HEK293T (cell line): ENCODE results near the gene GMDS.

Experiments used
- CTCF ChIA-PET: fragments of 350-600 bp; formaldehyde crosslinking; extraction: SDS; loops from one replicate; lab custom pipeline; 2021; ENCODE audit warnings: antibody characterized with exemption, inconsistent platforms; lab: Yijun Ruan, JAX
- POLR2A ChIA-PET: fragments of 350-600 bp; formaldehyde crosslinking; extraction: SDS; loops from one replicate; lab custom pipeline; 2020; ENCODE audit warnings: antibody characterized with exemption, inconsistent platforms; lab: Yijun Ruan, JAX
- DNase-seq: peaks from one replicate; pipeline ENCODE4 v3.0.0; 2012; ENCODE audit warnings: mixed read lengths; ENCODE audit errors: extremely low spot score
- ARNT ChIP-seq: fragments of 450-650 bp; IDR thresholded peaks from 2 replicates; pipeline ENCODE4 v1.6.1; 2017; ENCODE audit warnings: mild to moderate bottlenecking
- BHLHE40 ChIP-seq: fragments of 450-650 bp; IDR thresholded peaks from 2 replicates; pipeline ENCODE4 v1.6.1; 2016; ENCODE audit warnings: mild to moderate bottlenecking, moderate library complexity, borderline replicate concordance
- CTBP1 ChIP-seq: fragments of 450-650 bp; IDR thresholded peaks from 2 replicates; pipeline ENCODE4 v1.6.1; 2016; ENCODE audit warnings: borderline replicate concordance
- ELF4 ChIP-seq: fragments of 450-650 bp; IDR thresholded peaks from 2 replicates; pipeline ENCODE4 v1.6.1; 2017; ENCODE audit warnings: antibody characterized with exemption
- FOXA1 ChIP-seq: fragments of 450-650 bp; IDR thresholded peaks from 2 replicates; pipeline ENCODE4 v1.6.1; 2016; ENCODE audit warnings: mild to moderate bottlenecking
- FOXK2 ChIP-seq: fragments of 450-650 bp; IDR thresholded peaks from 2 replicates; pipeline ENCODE4 v1.6.1; 2016; ENCODE audit warnings: mild to moderate bottlenecking
- FOXM1 ChIP-seq: fragments of 450-650 bp; IDR thresholded peaks from 2 replicates; pipeline ENCODE4 v1.6.1; 2017; ENCODE audit warnings: mild to moderate bottlenecking, borderline replicate concordance
- HDGF ChIP-seq: fragments of 450-650 bp; IDR thresholded peaks from 2 replicates; pipeline ENCODE4 v1.6.1; 2017; ENCODE audit warnings: antibody characterized with exemption, borderline replicate concordance
- L3MBTL2 ChIP-seq: fragments of 450-650 bp; conservative IDR thresholded peaks from 2 replicates; pipeline ENCODE4 v1.6.1; 2016; ENCODE audit warnings: mild to moderate bottlenecking
- LEF1 ChIP-seq: fragments of 450-650 bp; IDR thresholded peaks from 2 replicates; pipeline ENCODE4 v1.6.1; 2017; ENCODE audit warnings: mild to moderate bottlenecking, borderline replicate concordance
- NFRKB ChIP-seq: fragments of 450-650 bp; IDR thresholded peaks from 2 replicates; pipeline ENCODE4 v1.6.1; 2016; ENCODE audit warnings: mild to moderate bottlenecking, moderate library complexity
- SP1 ChIP-seq: fragments of 450-650 bp; IDR thresholded peaks from 2 replicates; pipeline ENCODE4 v1.6.1; 2017
- SUZ12 ChIP-seq: fragments of 450-650 bp; IDR thresholded peaks from 2 replicates; pipeline ENCODE4 v1.6.1; 2016; ENCODE audit warnings: mild to moderate bottlenecking
- TARDBP ChIP-seq: fragments of 450-650 bp; IDR thresholded peaks from 2 replicates; pipeline ENCODE4 v1.6.1; 2016
- ZNF384 ChIP-seq: fragments of 450-650 bp; IDR thresholded peaks from 2 replicates; pipeline ENCODE4 v1.6.1; 2016
- TF ChIP-seq, protein P1 (sequence below): fragments of 450-650 bp; IDR thresholded peaks from 2 replicates; pipeline ENCODE4 v1.6.1; 2016

Gene GMDS

DNA sequence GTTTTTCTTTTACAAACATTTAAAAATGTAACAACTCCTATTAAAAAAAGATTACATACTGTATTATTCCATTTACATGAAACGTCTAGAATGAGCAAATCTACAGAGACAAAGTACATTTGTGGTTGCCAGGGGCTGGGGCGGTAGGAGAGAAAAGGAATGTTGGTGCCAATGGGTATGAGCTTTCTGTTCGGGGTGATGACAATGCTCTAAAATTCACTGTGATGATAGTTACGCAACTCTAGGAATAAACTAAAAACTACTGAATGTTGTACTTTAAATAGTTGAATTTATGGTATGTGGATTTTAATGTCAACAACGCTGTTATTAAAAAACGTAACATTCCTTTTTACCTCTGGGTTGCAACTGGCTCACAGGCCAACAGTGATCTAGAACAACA is 211.1 kb downstream of the GMDS start:
- ChIA-PET POLR2A (interaction anchor here (1.1 kb wide), 1 partner anchor 163 kb away, joined by 3 read pairs; no protein-coding TSS in a partner anchor), CTCF (interaction anchor here (0.6 to 1.2 kb wide), 2 partner anchors 151 to 434 kb away, joined by 3 to 4 read pairs; no protein-coding TSS in a partner anchor)
- no peak for TF ChIP-seq FOXK2
- TF ChIP-seq, protein P1, sequence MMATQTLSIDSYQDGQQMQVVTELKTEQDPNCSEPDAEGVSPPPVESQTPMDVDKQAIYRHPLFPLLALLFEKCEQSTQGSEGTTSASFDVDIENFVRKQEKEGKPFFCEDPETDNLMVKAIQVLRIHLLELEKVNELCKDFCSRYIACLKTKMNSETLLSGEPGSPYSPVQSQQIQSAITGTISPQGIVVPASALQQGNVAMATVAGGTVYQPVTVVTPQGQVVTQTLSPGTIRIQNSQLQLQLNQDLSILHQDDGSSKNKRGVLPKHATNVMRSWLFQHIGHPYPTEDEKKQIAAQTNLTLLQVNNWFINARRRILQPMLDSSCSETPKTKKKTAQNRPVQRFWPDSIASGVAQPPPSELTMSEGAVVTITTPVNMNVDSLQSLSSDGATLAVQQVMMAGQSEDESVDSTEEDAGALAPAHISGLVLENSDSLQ = no peak
- TF ChIP-seq ZNF384 = no peak
- no peak for TF ChIP-seq HDGF
- no peak for TF ChIP-seq SP1
- no peak for TF ChIP-seq NFRKB
- TF ChIP-seq L3MBTL2 = no peak
- TF ChIP-seq FOXA1 = no peak
- TF ChIP-seq ELF4 = no peak
- TF ChIP-seq TARDBP = no peak
- no peak for TF ChIP-seq BHLHE40
- TF ChIP-seq LEF1 = no peak
- no peak for TF ChIP-seq ARNT
- no peak for TF ChIP-seq CTBP1
- no peak for TF ChIP-seq FOXM1
- DNase-seq = no peak

DNA sequence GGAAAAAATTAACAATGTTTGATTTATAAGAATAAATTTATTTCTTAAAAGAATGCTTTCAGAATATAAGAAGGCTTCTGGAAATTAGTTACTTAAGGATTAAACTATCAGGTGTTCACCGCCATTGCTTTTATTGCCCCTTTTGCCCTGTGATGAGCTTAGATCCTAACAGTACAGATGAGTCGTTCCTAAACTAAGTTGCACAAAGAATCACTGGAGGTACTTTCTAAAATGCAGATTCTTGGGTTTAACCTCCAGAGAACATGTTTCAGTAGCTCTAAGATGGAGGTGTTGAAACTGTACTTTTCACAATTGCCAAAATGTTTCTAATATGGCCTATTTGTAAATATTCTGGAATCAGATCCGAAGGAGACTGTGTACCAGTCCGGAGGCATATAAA is 211.9 kb downstream of the GMDS start:
- DNase-seq = no peak
- ChIA-PET CTCF (interaction anchor here (0.6 kb wide), 1 partner anchor 151 kb away, joined by 3 read pairs; no protein-coding TSS in a partner anchor), POLR2A (interaction anchor here (1.1 kb wide), 1 partner anchor 163 kb away, joined by 3 read pairs; no protein-coding TSS in a partner anchor)
- TF ChIP-seq FOXM1 (no peak), FOXA1 (no peak), LEF1 (no peak), NFRKB (no peak), ZNF384 (no peak)
- TF ChIP-seq, protein P1 = no peak

DNA sequence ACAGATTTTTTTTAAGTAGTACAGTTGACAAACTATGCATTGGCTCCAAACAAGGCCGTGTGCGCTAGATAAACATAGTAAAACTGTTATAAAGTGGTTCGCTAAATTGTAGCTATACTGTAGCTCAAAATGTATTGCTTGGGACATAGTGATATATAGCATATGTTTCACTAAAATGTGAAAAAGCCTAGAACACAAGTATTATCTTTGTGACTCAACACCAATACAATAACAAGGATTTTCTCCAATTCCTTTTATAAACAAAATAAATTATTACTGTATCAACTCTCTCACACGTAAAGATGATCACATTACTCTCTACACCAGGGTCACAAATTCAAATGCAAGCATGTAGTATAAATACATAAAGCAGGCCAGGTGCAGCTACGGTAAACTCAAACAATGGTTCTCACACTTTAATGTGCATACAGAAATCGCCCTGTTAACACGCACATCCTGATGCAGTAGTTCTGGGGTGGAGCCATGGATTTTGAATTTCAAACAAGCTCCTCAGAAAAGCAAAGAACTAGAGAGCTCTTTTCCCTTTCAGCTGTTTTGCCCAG is 214.6 kb downstream of the GMDS start:
- ChIA-PET CTCF (no interaction called here), POLR2A (no interaction called here)

DNA sequence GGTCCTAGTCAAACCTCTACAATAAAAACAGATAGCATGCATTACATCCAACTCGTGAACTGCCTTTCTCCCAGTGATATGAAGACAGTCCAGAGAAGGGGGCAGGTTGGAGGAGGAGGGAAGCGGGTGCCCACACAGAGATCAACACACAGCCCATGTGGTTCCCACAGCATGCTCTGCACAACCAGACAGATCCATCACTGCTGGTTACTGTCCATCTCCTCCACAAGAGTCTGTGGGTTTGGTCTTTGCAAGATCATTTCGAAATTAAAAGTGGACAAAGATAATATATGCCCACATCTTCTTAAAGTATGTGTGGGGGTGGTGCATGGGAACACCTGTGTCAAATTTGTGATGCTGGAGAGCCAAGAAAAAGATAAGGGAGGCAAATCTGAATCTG is 215.5 kb downstream of the GMDS start:
- ChIA-PET CTCF (no interaction called here), POLR2A (no interaction called here)
- TF ChIP-seq TARDBP (no peak), HDGF (no peak), L3MBTL2 (no peak), FOXM1 (no peak), SP1 (no peak), CTBP1 (no peak), ELF4 (no peak), ARNT (no peak), NFRKB (no peak), FOXA1 (no peak), SUZ12 (no peak), ZNF384 (no peak), BHLHE40 (no peak)
- TF ChIP-seq, protein P1 = no peak
- no peak for DNase-seq

More for the DNA sequence above, 214.6 kb downstream of the GMDS start:
- TF ChIP-seq FOXM1 = no peak
- peak; percentile 94 for TF ChIP-seq ARNT
- TF ChIP-seq ELF4 = no peak
- no peak for TF ChIP-seq HDGF
- no peak for TF ChIP-seq NFRKB
- no peak for TF ChIP-seq L3MBTL2
- TF ChIP-seq BHLHE40 = no peak
- TF ChIP-seq SUZ12 = no peak
- TF ChIP-seq, protein P1 = peak; percentile 88
- no peak for TF ChIP-seq TARDBP
- no peak for TF ChIP-seq SP1
- TF ChIP-seq CTBP1 = peak; percentile 83
- TF ChIP-seq LEF1 = no peak
- no peak for DNase-seq

DNA sequence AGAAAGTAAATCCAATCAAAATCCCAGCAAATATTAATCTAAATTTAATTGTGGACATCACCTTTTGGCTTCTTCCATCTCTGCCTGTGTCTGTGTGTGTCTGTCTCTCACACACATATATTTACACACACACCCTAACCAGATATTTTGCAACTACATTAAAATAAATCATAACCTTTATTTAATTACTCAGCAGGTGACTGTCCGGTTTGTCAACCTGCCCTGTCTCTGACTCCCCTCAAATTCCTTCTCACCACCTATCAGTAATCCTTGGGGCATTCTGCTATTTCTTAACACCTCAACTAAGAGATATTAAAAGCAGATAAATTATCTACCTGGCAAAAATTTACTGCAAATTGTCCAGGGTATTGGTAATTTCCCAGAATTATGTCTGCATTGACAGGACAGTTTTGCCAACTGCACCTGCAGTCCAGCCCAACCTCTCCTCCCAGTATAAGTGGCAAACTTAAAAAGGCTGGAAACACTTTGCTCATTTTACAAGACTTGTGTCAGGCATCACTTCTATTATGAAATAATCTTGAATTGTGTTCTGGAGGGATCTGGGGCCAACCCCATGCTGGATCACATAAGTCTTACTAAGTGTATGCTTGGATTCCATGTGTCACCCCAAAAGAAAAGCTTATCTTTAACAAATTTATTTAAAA is 216.1 kb downstream of the GMDS start:
- POLR2A ChIA-PET = no interaction called here
- CTCF ChIA-PET = interaction anchor here (1.1 kb wide), 1 partner anchor 605 kb away, joined by 3 read pairs; no protein-coding TSS in a partner anchor
- TF ChIP-seq BHLHE40 (no peak), LEF1 (no peak), ELF4 (no peak), ARNT (no peak), FOXM1 (no peak), HDGF (no peak), CTBP1 (no peak), SP1 (no peak), L3MBTL2 (no peak), FOXK2 (no peak), FOXA1 (no peak), NFRKB (no peak), ZNF384 (no peak), SUZ12 (no peak), TARDBP (no peak)
- TF ChIP-seq, protein P1 = no peak
- no peak for DNase-seq
